LNCaP clone FGC (cell line): ENCODE measurements around the gene RASL10B.

Experiments used
- DNase-seq: peaks from one replicate; pipeline ENCODE4 v3.0.0-alpha.2; 2011; ENCODE audit warnings: low read depth
- H3K4me3 ChIP-seq: 2 replicates; pipeline ENCODE4 v1.5.1; 2011; ENCODE audit warnings: mild to moderate bottlenecking, low read depth, low read length, control low read depth
- CTCF ChIP-seq: IDR thresholded peaks from 2 replicates; pipeline ENCODE4 v1.5.1; 2012; ENCODE audit warnings: mild to moderate bottlenecking; ENCODE audit not compliant: control insufficient read depth, insufficient read depth; ENCODE audit errors: extremely low read depth

The RASL10B gene

GRCh38 chr17:35727635-35728034, 3.8 kb upstream of the RASL10B start:
- H3K4me3 ChIP-seq: no peak overlapping the region
- no peak for TF ChIP-seq CTCF
- no peak for DNase-seq

- no peak for TF ChIP-seq CTCF
- H3K4me3 ChIP-seq: no peak overlapping the region
These were observed 2.9 kb upstream of the RASL10B start for GRCh38 chr17:35728551-35728950.

GRCh38 chr17:35729405-35729833, 2.0 kb upstream of the RASL10B start:
- DNase-seq: no peak
- H3K4me3 ChIP-seq: no peak overlapping the region

More at GRCh38 chr17:35728551-35728950, 2.9 kb upstream of the RASL10B start:
- no peak for DNase-seq

GRCh38 chr17:35730400-35731005, 936 bp upstream of the RASL10B start:
- H3K4me3 ChIP-seq: no peak overlapping the region
- DNase-seq: no peak
- no peak for TF ChIP-seq CTCF

More at GRCh38 chr17:35729405-35729833, 2.0 kb upstream of the RASL10B start:
- TF ChIP-seq CTCF: no peak

GRCh38 chr17:35731917-35732805, 722 bp downstream of the RASL10B start:
- peak overlapping the region; percentile 41 for H3K4me3 ChIP-seq
- no peak for DNase-seq
- no peak for TF ChIP-seq CTCF

- no peak for TF ChIP-seq CTCF
- DNase-seq: no peak
- H3K4me3 ChIP-seq: no peak overlapping the region
These were observed 1.3 kb downstream of the RASL10B start for GRCh38 chr17:35732806-35733136.

GRCh38 chr17:35733366-35733765, 1.9 kb downstream of the RASL10B start:
- no peak for TF ChIP-seq CTCF
- DNase-seq: no peak
- H3K4me3 ChIP-seq: no peak overlapping the region
